Hepatocyte (in vitro differentiated cells): Measurements from ENCODE around the gene STK33.

ENCODE experiments used
- EZH2phosphoT487 ChIP-seq: fragments of 200-600 bp; sonication (generic); IDR thresholded peaks from one replicate; pipeline ENCODE4 v1.6.1; 2018; ENCODE audit warnings: antibody characterized with exemption, mild to moderate bottlenecking, low read depth, moderate library complexity; ENCODE audit not compliant: unreplicated experiment, severe bottlenecking
- TF ChIP-seq, protein P1 (sequence below): fragments of 200-600 bp; sonication (generic); IDR thresholded peaks from 2 replicates; pipeline ENCODE4 v1.5.1; 2016; ENCODE audit warnings: antibody characterized with exemption, mild to moderate bottlenecking; ENCODE audit not compliant: poor library complexity

DNA sequence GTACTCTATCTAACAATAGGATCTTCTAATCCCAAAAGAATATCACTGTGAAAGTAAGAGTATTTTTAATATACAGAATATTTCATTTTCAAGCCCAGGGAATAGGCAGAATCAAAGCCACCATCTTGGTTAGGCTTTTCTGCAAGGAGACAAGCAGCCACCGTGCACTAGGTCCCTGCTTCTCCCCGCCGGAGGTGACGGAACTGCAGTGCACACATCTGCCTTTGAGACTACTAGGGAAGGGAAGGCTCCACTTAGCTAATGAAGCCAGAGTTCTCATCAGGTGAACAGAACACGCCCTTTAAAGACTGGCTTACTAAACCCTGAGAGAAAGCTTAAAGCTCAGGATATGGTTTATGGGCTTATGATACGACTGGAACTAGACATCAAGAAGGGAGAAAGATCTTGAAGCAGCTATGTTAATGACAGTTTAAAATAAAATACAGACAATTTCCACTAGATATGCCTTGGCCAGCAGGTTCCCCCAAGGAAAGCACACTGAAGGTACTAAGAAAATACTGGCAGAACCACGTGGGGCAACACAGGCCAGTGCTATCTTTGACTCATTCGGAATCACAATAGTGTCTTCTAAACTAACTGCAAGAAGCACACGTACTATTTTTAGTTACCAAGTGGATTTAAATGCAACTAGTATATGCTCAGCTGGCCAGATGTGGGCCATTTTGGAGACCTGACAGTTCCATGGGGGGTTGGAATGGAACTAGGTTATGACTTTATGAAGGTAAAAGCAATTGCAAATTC lies 203.0 kb downstream of the STK33 start:
- TF ChIP-seq, protein P1, sequence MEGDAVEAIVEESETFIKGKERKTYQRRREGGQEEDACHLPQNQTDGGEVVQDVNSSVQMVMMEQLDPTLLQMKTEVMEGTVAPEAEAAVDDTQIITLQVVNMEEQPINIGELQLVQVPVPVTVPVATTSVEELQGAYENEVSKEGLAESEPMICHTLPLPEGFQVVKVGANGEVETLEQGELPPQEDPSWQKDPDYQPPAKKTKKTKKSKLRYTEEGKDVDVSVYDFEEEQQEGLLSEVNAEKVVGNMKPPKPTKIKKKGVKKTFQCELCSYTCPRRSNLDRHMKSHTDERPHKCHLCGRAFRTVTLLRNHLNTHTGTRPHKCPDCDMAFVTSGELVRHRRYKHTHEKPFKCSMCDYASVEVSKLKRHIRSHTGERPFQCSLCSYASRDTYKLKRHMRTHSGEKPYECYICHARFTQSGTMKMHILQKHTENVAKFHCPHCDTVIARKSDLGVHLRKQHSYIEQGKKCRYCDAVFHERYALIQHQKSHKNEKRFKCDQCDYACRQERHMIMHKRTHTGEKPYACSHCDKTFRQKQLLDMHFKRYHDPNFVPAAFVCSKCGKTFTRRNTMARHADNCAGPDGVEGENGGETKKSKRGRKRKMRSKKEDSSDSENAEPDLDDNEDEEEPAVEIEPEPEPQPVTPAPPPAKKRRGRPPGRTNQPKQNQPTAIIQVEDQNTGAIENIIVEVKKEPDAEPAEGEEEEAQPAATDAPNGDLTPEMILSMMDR, result no peak
- TF ChIP-seq EZH2phosphoT487, result no peak
